H9 (cell line): ENCODE measurements around the gene SGMS2. TPM values are rescaled to one million over a fixed set of nuclear protein-coding genes. Genes with fewer than 3 reads are reported as not detected.

Experiments
- DNase-seq: peaks from one replicate; pipeline ENCODE4 v3.0.0-alpha.2; 2017
- H2AFZ ChIP-seq: one replicate; pipeline ENCODE4 v1.6.1; 2013; ENCODE audit warnings: mild to moderate bottlenecking, low read length, control low read depth, moderate library complexity
- H2AK5ac ChIP-seq: 2 replicates; pipeline ENCODE4 v1.6.1; 2013; ENCODE audit warnings: low read length, control low read depth, mixed read lengths; ENCODE audit not compliant: insufficient read length
- H2BK120ac ChIP-seq: one replicate; pipeline ENCODE4 v1.6.1; 2013; ENCODE audit warnings: low read depth, mild to moderate bottlenecking, low read length, control low read depth, inconsistent platforms; ENCODE audit not compliant: poor library complexity, severe bottlenecking
- H2BK12ac ChIP-seq: 2 replicates; pipeline ENCODE4 v1.6.1; 2013; ENCODE audit warnings: low read length, control low read depth, mixed read lengths, low read depth; ENCODE audit not compliant: insufficient read length
- H2BK15ac ChIP-seq: 2 replicates; pipeline ENCODE4 v1.6.1; 2013; ENCODE audit warnings: low read depth, low read length, control low read depth
- H2BK20ac ChIP-seq: one replicate; pipeline ENCODE4 v1.6.1; 2013; ENCODE audit warnings: low read depth, mild to moderate bottlenecking, low read length, control low read depth, inconsistent platforms; ENCODE audit not compliant: poor library complexity, severe bottlenecking
- H2BK5ac ChIP-seq: 2 replicates; pipeline ENCODE4 v1.6.1; 2013; ENCODE audit warnings: low read length, control low read depth, mixed read lengths; ENCODE audit not compliant: insufficient read length
- H3K14ac ChIP-seq: 2 replicates; pipeline ENCODE4 v1.6.1; 2013; ENCODE audit warnings: low read length, control low read depth; ENCODE audit not compliant: insufficient read depth
- H3K18ac ChIP-seq: 2 replicates; pipeline ENCODE4 v1.6.1; 2013; ENCODE audit warnings: low read depth, mild to moderate bottlenecking, mixed read lengths, low read length, control low read depth; ENCODE audit not compliant: insufficient read length
- H3K23ac ChIP-seq: 2 replicates; pipeline ENCODE4 v1.6.1; 2013; ENCODE audit warnings: low read length, control low read depth, mixed read lengths, low read depth; ENCODE audit not compliant: insufficient read length
- H3K23me2 ChIP-seq: 2 replicates; pipeline ENCODE4 v1.6.1; 2013; ENCODE audit warnings: low read depth, mild to moderate bottlenecking, mixed read lengths, low read length, control low read depth; ENCODE audit not compliant: insufficient read length, poor library complexity, severe bottlenecking
- H3K27ac ChIP-seq: 2 replicates; pipeline ENCODE4 v1.5.1; 2013; ENCODE audit warnings: low read length, control low read depth, mixed read lengths, low read depth; ENCODE audit not compliant: insufficient read length
- H3K27me3 ChIP-seq: 2 replicates; pipeline ENCODE4 v1.6.1; 2013; ENCODE audit warnings: low read length, control low read depth, inconsistent platforms; ENCODE audit not compliant: insufficient read depth
- H3K4ac ChIP-seq: 2 replicates; pipeline ENCODE4 v1.6.1; 2013; ENCODE audit warnings: low read depth, mild to moderate bottlenecking, control low read depth, inconsistent platforms, low read length, moderate library complexity
- H3K4me1 ChIP-seq: 2 replicates; pipeline ENCODE4 v1.6.1; 2013; ENCODE audit warnings: low read length, control low read depth, inconsistent platforms; ENCODE audit not compliant: insufficient read depth
- H3K4me2 ChIP-seq: 2 replicates; pipeline ENCODE4 v1.6.1; 2013; ENCODE audit warnings: low read length, control low read depth, mixed read lengths; ENCODE audit not compliant: insufficient read length, insufficient read depth
- H3K56ac ChIP-seq: 2 replicates; pipeline ENCODE4 v1.6.1; 2013; ENCODE audit warnings: low read depth, mild to moderate bottlenecking, mixed read lengths, low read length, control low read depth; ENCODE audit not compliant: insufficient read length
- H3K79me1 ChIP-seq: 2 replicates; pipeline ENCODE4 v1.6.1; 2013; ENCODE audit warnings: low read depth, mild to moderate bottlenecking, moderate library complexity, low read length, control low read depth, inconsistent platforms; ENCODE audit not compliant: insufficient read depth, poor library complexity, severe bottlenecking
- H3K79me2 ChIP-seq: 2 replicates; pipeline ENCODE4 v1.6.1; 2013; ENCODE audit warnings: low read length, control low read depth, inconsistent platforms; ENCODE audit not compliant: insufficient read depth
- H3K9ac ChIP-seq: 2 replicates; pipeline ENCODE4 v1.6.1; 2013; ENCODE audit warnings: low read length, control low read depth, mixed read lengths; ENCODE audit not compliant: insufficient read length; ENCODE audit errors: extremely low read depth
- H3K9me3 ChIP-seq: one replicate; pipeline ENCODE4 v1.6.1; 2013; ENCODE audit warnings: low read depth, low read length, inconsistent platforms; ENCODE audit not compliant: control insufficient read depth
- H3T11ph ChIP-seq: one replicate; pipeline ENCODE4 v1.6.1; 2013; ENCODE audit warnings: mild to moderate bottlenecking, low read length, control low read depth, inconsistent platforms
- H4K20me1 ChIP-seq: one replicate; pipeline ENCODE4 v1.6.1; 2013; ENCODE audit not compliant: control insufficient read depth, insufficient read length, insufficient read depth
- H4K5ac ChIP-seq: 2 replicates; pipeline ENCODE4 v1.6.1; 2013; ENCODE audit warnings: low read depth, mild to moderate bottlenecking, mixed read lengths, low read length, control low read depth; ENCODE audit not compliant: insufficient read length
- H4K8ac ChIP-seq: replicated peaks from 2 replicates; pipeline ENCODE4 v1.6.1; 2013; ENCODE audit warnings: low read length, control low read depth, mixed read lengths, low read depth; ENCODE audit not compliant: insufficient read length
- H4K91ac ChIP-seq: 2 replicates; pipeline ENCODE4 v1.6.1; 2013; ENCODE audit warnings: low read depth, mild to moderate bottlenecking, moderate library complexity, mixed read lengths, low read length, control low read depth; ENCODE audit not compliant: insufficient read length
- H3K27ac Mint-ChIP-seq, 3 experiments: 2 replicates in 2 of 3; 3 replicates in 1 of 3; pipeline ENCODE4 v1.8.0; 2020 to 2021; ENCODE audit warnings: mixed read lengths in 3 of 3, mild to moderate bottlenecking in 1 of 3, moderate library complexity in 1 of 3
- H3K27me3 Mint-ChIP-seq: 2 replicates; pipeline ENCODE4 v1.8.0; 2021; ENCODE audit warnings: low read depth, mild to moderate bottlenecking, moderate library complexity, mixed read lengths
- H3K36me3 Mint-ChIP-seq, 3 experiments: 2 replicates in 2 of 3; 3 replicates in 1 of 3; pipeline ENCODE4 v1.8.0; 2020 to 2021; ENCODE audit warnings: low read depth in 3 of 3, mixed read lengths in 3 of 3; ENCODE audit not compliant: insufficient read depth in 1 of 3
- H3K4me1 Mint-ChIP-seq, 2 experiments: 2 replicates each; pipeline ENCODE4 v1.8.0; 2020; ENCODE audit warnings: mixed read lengths in 2 of 2
- H3K4me3 Mint-ChIP-seq, 2 experiments: 2 replicates in 1 of 2; 3 replicates in 1 of 2; pipeline ENCODE4 v1.8.0; 2020 to 2021; ENCODE audit warnings: mild to moderate bottlenecking in 2 of 2, mixed read lengths in 2 of 2, moderate library complexity in 1 of 2
- H3K9me3 Mint-ChIP-seq, 2 experiments: 2 replicates in 1 of 2; 3 replicates in 1 of 2; pipeline ENCODE4 v1.8.0; 2020; ENCODE audit warnings: mild to moderate bottlenecking in 2 of 2, mixed read lengths in 2 of 2, moderate library complexity in 1 of 2
- WGBS: extraction: QIAGEN DNeasy Blood & Tissue Kit; methylation state at CpG from one replicate; pipeline ENCODE4 v1.1.7; 2013; ENCODE audit warnings: missing lambda C conversion rate, low lambda C conversion rate, mixed read lengths; ENCODE audit not compliant: insufficient read length; ENCODE audit errors: extremely low coverage; 5-methylcytosine and 5-hydroxymethylcytosine counted together
- total RNA-seq: library from RNA; stranded (reverse); gene quantifications from 2 replicates; pipeline ENCODE4 v1.2.1, GENCODE V29; 2021
- TF ChIP-seq, protein P1 (sequence below): fragments of 200-600 bp; sonication (generic); conservative IDR thresholded peaks from 3 replicates; pipeline ENCODE4 v1.8.0; 2021; ENCODE audit warnings: antibody characterized with exemption, mild to moderate bottlenecking

Gene SGMS2
- total RNA-seq, 1 experiment from 2014 or later, result 9.7 TPM

DNA sequence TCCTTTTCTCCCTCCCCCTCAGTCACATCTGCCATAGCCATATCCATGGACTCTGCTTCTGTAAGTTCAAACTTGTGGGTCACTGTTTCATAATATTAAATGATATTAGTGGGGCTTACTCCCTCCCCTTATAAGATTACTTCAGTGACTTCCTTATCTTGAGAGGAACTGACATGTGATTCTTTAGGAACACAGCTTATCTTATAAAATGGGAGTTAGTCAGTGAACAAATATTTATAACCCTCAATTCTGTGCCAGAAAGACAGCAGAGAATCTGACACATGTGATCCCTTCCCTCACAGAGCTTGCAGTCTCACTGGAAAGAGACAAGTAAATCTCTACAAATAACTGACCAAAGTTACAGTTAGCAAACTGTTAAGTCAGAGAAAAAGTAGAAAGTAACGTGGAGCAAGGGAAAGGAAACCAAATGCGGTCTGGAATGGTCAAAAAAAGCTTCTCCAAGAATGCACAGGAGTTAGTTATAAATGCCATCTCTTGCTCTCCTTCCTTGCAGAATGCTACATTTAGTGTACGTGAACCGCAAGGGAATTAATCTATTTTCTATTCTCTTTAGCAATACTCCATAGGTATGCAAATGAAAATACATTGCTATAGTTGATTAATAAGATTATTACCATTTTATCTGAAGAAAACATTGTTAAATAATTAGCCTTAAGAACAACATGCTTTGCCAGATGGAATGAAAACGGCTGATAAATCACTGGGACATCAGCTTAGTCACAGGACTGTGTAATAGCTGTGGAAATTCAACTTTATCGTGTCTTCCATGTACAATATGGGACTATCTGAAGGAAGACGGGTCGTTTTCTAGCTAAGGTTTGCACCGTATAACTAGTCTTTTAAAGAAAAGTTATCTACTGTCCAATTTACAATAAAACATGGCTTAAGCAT, 29.0 kb downstream of the SGMS2 start:
- no peaks in the 10 kb centered on the region for H3K79me1 ChIP-seq
- no peak overlapping the region for H3K14ac ChIP-seq
- Mint-ChIP-seq H3K4me3 (no peak overlapping the region), H3K4me1 (peaks cover 19% of the 10 kb centered on the region in 2 experiments), H3K36me3 (peaks cover 0 to 4% (median 0%) of the 10 kb centered on the region in 3 experiments; a peak in 1 of 7 replicates), H3K27me3 (no peaks in the 10 kb centered on the region), H3K9me3 (peaks cover 0 to 2% of the 10 kb centered on the region in 2 experiments; a peak in 2 of 5 replicates), H3K27ac (no peak overlapping the region)
- H3K23ac ChIP-seq, result no peak overlapping the region
- no peak overlapping the region for H3K9ac ChIP-seq
- no peak overlapping the region for H2AFZ ChIP-seq
- no peaks in the 10 kb centered on the region for H3K79me2 ChIP-seq
- H2BK20ac ChIP-seq, result no peak overlapping the region
- no peaks in the 10 kb centered on the region for H4K20me1 ChIP-seq
- H3K4ac ChIP-seq, result no peak overlapping the region
- no peak overlapping the region for H2AK5ac ChIP-seq
- H3K18ac ChIP-seq, result no peak overlapping the region
- H3K56ac ChIP-seq, result no peak overlapping the region
- no peak overlapping the region for H4K8ac ChIP-seq
- H3K9me3 ChIP-seq, result no peaks in the 10 kb centered on the region
- no peak overlapping the region for H3T11ph ChIP-seq
- TF ChIP-seq, protein P1, sequence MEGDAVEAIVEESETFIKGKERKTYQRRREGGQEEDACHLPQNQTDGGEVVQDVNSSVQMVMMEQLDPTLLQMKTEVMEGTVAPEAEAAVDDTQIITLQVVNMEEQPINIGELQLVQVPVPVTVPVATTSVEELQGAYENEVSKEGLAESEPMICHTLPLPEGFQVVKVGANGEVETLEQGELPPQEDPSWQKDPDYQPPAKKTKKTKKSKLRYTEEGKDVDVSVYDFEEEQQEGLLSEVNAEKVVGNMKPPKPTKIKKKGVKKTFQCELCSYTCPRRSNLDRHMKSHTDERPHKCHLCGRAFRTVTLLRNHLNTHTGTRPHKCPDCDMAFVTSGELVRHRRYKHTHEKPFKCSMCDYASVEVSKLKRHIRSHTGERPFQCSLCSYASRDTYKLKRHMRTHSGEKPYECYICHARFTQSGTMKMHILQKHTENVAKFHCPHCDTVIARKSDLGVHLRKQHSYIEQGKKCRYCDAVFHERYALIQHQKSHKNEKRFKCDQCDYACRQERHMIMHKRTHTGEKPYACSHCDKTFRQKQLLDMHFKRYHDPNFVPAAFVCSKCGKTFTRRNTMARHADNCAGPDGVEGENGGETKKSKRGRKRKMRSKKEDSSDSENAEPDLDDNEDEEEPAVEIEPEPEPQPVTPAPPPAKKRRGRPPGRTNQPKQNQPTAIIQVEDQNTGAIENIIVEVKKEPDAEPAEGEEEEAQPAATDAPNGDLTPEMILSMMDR, result no peak
- no peak overlapping the region for H2BK5ac ChIP-seq
- H3K27me3 ChIP-seq, result no peaks in the 10 kb centered on the region
- no peak overlapping the region for H2BK120ac ChIP-seq
- WGBS, result no CpG with 5 or more reads among the region's 9 CpGs
- peaks cover 7% of the 10 kb centered on the region; the same call in 1 of the 2 replicates for H3K4me1 ChIP-seq
- no peak for DNase-seq
- no peak overlapping the region for H4K91ac ChIP-seq
- no peak overlapping the region for H2BK12ac ChIP-seq
- H3K4me2 ChIP-seq, result no peak overlapping the region
- H3K23me2 ChIP-seq, result no peaks in the 10 kb centered on the region
- no peak overlapping the region for H3K27ac ChIP-seq
- no peak overlapping the region for H4K5ac ChIP-seq
- H2BK15ac ChIP-seq, result no peak overlapping the region
